Measurements from ENCODE around the gene ACOT6.
A peak's percentile ranks its signal among the peaks of the same experiment; 100 is the strongest.

The ACOT6 gene

GRCh38 chr14:73623504-73624054 lies 11.3 kb downstream of the ACOT6 start:
- DNase-seq (ENCODE audit: extremely low spot score): no peak
- TF ChIP-seq CTCF (IDR thresholded peaks at IDR 0.05; ENCODE audit: control extremely low read depth, extremely low read depth, low read depth, missing control alignments): no peak
- ChIA-PET POLR2A (no interaction called here), CTCF (no interaction called here)

DNA sequence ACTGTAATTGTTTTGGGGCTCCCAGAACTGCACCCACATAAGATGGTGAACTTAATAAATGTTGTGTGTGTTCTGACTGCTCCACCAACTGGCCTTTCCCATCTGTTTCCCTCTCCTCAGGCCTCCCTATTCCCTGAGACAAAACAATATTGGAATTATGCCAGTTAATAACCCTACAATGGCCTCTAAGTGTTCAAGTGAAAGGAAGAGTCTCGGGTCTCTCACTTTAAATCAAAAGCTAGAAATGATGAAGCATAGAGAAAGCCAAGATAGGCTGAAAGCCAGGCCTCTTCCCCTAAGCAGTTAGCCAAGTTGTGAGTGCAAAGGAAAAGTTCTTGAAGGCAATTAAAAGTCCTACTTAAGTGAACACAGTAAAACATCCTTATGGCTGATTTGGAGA lies 13.4 kb downstream of the ACOT6 start:
- DNase-seq (ENCODE audit: extremely low spot score): no peak
- no peak for TF ChIP-seq CTCF (IDR thresholded peaks at IDR 0.05; ENCODE audit: control extremely low read depth, extremely low read depth, low read depth, missing control alignments)
- ChIA-PET CTCF (interaction anchor here (1.0 to 2.2 kb wide), 7 partner anchors 8 to 115 kb away, joined by 3 to 9 read pairs (median 5); no protein-coding TSS in a partner anchor), POLR2A (interaction anchor here (1.8 kb wide), 1 partner anchor 13 kb away, joined by 4 read pairs; the partner anchor contains the start of gene ACOT6)

DNA sequence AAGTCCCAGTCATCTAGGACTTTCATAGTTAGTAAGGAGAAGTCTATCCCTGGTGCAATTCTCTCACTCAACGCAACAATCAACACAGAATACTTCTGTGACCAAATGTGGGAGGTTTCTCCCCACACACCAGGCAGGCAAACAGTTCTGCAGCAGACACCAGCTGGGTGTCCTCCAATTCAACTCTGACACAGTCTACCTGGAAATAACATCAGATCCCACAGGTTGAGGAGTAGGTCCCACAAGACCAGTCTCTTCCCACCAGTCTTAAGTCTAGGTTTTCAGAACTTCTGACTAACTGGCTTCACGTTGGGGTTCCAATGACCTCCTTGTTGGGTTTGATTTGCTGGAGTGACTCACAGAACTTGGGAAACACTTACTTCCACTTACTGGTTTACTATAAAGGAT lies 14.8 kb downstream of the ACOT6 start:
- ChIA-PET CTCF (interaction anchor here (0.9 to 2.2 kb wide), 8 partner anchors 8 to 119 kb away, joined by 3 to 9 read pairs (median 4); partner anchors contain the start of gene ACOT6), POLR2A (interaction anchor here (1.8 kb wide), 1 partner anchor 14 kb away, joined by 4 read pairs; the partner anchor contains the start of gene ACOT6)
- peak; percentile 32 for DNase-seq (ENCODE audit: extremely low spot score)
- TF ChIP-seq CTCF (IDR thresholded peaks at IDR 0.05; ENCODE audit: control extremely low read depth, extremely low read depth, low read depth, missing control alignments): no peak

- TF ChIP-seq CTCF (IDR thresholded peaks at IDR 0.05; ENCODE audit: control extremely low read depth, extremely low read depth, low read depth, missing control alignments): no peak
- DNase-seq (ENCODE audit: extremely low spot score): no peak
- ChIA-PET CTCF (interaction anchor here (0.8 to 8.3 kb wide), 3 partner anchors 11 to 457 kb away, joined by 3 to 71 read pairs (median 5); no protein-coding TSS in a partner anchor), POLR2A (no interaction called here)
Measured at GRCh38 chr14:73630009-73630780, 17.9 kb downstream of the ACOT6 start.

DNA sequence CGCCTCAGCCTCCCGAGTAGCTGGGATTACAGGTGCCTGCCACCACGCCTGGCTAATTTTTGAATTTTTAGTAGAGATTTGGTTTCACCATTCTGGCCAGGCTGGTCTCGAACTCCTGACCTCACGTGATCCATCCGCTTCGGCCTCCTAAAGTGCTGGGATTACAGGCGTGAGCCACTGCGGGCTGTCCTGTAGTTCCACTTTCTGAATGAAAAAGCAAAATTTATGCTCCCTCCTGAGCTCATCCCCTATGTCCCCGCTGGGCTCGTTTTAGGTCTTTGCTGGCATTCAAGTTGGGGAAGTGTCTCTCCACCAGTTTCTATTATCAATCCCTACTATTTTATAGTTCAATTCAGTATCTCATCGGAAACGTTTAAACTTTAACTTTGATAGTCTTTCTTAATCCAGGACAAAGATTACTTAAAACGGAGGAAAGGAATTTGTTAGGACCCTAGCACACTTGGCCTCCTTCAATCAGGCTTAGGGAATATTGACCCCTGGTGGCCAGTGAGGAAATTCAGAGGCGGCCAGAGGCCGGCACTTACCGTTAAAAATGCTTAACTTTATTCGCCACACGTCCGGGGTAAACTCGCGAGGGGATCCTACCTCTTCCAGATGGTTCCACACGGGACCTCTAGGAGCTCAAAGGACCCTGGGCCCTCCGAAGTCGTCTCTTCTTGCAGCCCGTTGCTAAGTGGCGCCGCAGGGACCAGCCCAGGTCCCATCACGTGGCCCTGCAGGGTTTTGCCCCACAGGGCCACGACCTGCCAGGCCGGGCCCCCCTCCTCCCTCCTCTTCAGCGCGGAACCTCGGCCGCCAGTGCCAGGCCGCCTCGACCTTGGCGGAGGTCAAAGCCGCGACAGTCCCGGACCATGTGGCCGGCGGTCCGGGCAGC lies 21.0 kb downstream of the ACOT6 start:
- ChIA-PET POLR2A (interaction anchor here (0.6 kb wide), 1 partner anchor 469 kb away, joined by 3 read pairs; no protein-coding TSS in a partner anchor), CTCF (interaction anchor here (0.7 to 8.3 kb wide), 37 partner anchors 12 to 1119 kb away, joined by 3 to 71 read pairs (median 4); partner anchors contain the start of genes ACOT2, ACOT6, ALDH6A1 and DNAL1)
- DNase-seq (ENCODE audit: extremely low spot score): peak; percentile 77
- TF ChIP-seq CTCF (IDR thresholded peaks at IDR 0.05; ENCODE audit: control extremely low read depth, extremely low read depth, low read depth, missing control alignments): peak; percentile 74
